ENCODE results near the gene NOSIP.

DNA sequence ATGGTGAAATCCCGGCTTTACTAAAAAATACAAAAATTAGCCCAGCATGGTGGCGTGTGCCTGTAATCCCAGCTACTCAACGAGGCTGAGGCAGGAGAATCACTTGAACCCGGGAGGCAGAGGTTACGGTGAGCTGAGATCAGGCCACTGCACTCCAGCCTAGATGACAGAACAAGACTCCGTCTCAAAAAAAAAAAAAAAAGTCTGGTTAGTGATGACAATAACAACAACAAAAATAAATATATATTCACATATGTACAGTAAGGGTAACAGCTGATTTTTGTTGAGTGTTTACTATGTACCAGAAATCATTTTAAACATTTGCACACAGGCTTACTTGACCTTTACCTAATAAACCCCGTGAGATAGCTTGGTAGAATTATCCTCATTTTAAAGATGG, 36.6 kb upstream of the NOSIP start:
- TF ChIP-seq POLR2AphosphoS5 (IDR thresholded peaks at IDR 0.05; ENCODE audit: low read depth, low read length), result no peak
- no peak for TF ChIP-seq TAF1 (IDR thresholded peaks at IDR 0.05; ENCODE audit: borderline replicate concordance, insufficient read depth, low read length)
